ENCODE results near the gene PNPLA7. TPM values are rescaled to one million over a fixed set of nuclear protein-coding genes. Genes with fewer than 3 reads are reported as not detected.

Gene PNPLA7
- under 0.01 and 0.43 TPM in 2 replicates for total RNA-seq

GRCh38 chr9:137550231-137550621, at the start of gene PNPLA7:
Gene PNPLA7 (minus strand): TSS chr9:137550402. CDS start chr9:137550197, 205 bp downstream.

GRCh38 chr9:137590469-137591383, 40.5 kb upstream of the PNPLA7 start, which contains the start of gene ZMYND19:
Gene ZMYND19 (minus strand): TSS chr9:137590512. CDS start chr9:137590263, 249 bp downstream.

GRCh38 chr9:137578518-137579258, 28.5 kb upstream of the PNPLA7 start, which contains the start of gene DPH7:
Gene DPH7 (minus strand): TSS chr9:137578925. CDS start chr9:137578777, 148 bp downstream.

GRCh38 chr9:137551264-137552021, 1.2 kb upstream of the PNPLA7 start, which contains the start of gene MRPL41:
Gene MRPL41 (plus strand): TSS chr9:137551879. CDS start chr9:137552082, 203 bp downstream.

GRCh38 chr9:137459152-137459600, 91.0 kb downstream of the PNPLA7 start, which contains the start of gene NSMF:
Gene NSMF (minus strand): TSS chr9:137459334. CDS start chr9:137459102, 232 bp downstream.

GRCh38 chr9:137441289-137441934, 108.8 kb downstream of the PNPLA7 start, which contains the start of gene ENTPD8:
Gene ENTPD8 (minus strand): TSS chr9:137441357. CDS start chr9:137438285, 3,072 bp downstream.

GRCh38 chr9:137422604-137423513, 127.3 kb downstream of the PNPLA7 start, which contains the start of the genes EXD3 and NOXA1:
Gene EXD3 (minus strand): TSS chr9:137423162. CDS start chr9:137395357, 27,805 bp downstream.
Gene NOXA1 (plus strand): TSS chr9:137423393. CDS start chr9:137423530, 137 bp downstream.

Other genes starting within 250 kb of the PNPLA7 start
- 6.2 and 23.3 TPM in 2 replicates for gene NRARP, start 248.1 kb downstream of the PNPLA7 start, total RNA-seq
- gene EXD3, start 127.2 kb downstream of the PNPLA7 start, total RNA-seq = 6.5 and 10.6 TPM in 2 replicates
- 0.68 and 3.3 TPM in 2 replicates for gene NOXA1, start 127.0 kb downstream of the PNPLA7 start, total RNA-seq
- gene ENTPD8, start 109.0 kb downstream of the PNPLA7 start, total RNA-seq = 0.36 TPM in 1 of 2 replicates, not detected in the other
- gene NSMF, start 91.1 kb downstream of the PNPLA7 start, total RNA-seq = 18.8 and 30.0 TPM in 2 replicates
- gene MRPL41, start 1.5 kb upstream of the PNPLA7 start, total RNA-seq = 32.2 and 63.2 TPM in 2 replicates
- gene DPH7, start 28.5 kb upstream of the PNPLA7 start, total RNA-seq = 23.6 and 23.7 TPM in 2 replicates
- 27.5 and 40.3 TPM in 2 replicates for gene ZMYND19, start 40.1 kb upstream of the PNPLA7 start, total RNA-seq
- 98.4 and 104 TPM in 2 replicates for gene ARRDC1, start 55.3 kb upstream of the PNPLA7 start, total RNA-seq
- gene EHMT1, start 68.6 kb upstream of the PNPLA7 start, total RNA-seq = 47.2 and 82.1 TPM in 2 replicates

All from nasal cavity respiratory epithelium epithelial cell of viscerocranial mucosa (primary cell).